ENCODE measurements around the gene RASSF3. TPM values are rescaled to one million over a fixed set of nuclear protein-coding genes. Genes with fewer than 3 reads are reported as not detected.
A peak's percentile ranks its signal among the peaks of the same experiment; 100 is the strongest.

Gene RASSF3
- total and polyA plus RNA-seq, 4 donors: 26.7 to 60.9 (median 33.5) TPM

- H3K4me1 ChIP-seq (ENCODE audit: control insufficient read depth in 5 of 5, insufficient read depth in 5 of 5, low read length in 5 of 5): peaks cover 0 to 14% (median 5%) of the 10 kb centered on the region in 5 donors
- H3K9ac ChIP-seq (ENCODE audit: insufficient read depth in 1 of 2, low read length in 2 of 2): no peak overlapping the region
- no peaks in the 10 kb centered on the region for H3K9me3 ChIP-seq (ENCODE audit: control insufficient read depth in 4 of 4, insufficient read depth in 3 of 4, low read length in 3 of 4)
- no peak for DNase-seq
- H3K27ac ChIP-seq (ENCODE audit: low read depth in 1 of 2, low read length in 1 of 2): peak overlapping the region in 1 of 2 donors; percentile 17
- no peak for TF ChIP-seq CTCF (IDR thresholded peaks at IDR 0.05; ENCODE audit: control extremely low read depth, extremely low read depth)
- no peak overlapping the region for H3K4me3 ChIP-seq
- no peaks in the 10 kb centered on the region for H3K27me3 ChIP-seq (ENCODE audit: control insufficient read depth in 3 of 3, insufficient read depth in 3 of 3, low read length in 2 of 3)
- peaks cover 0 to 1% (median 0%) of the 10 kb centered on the region in 4 donors for H3K36me3 ChIP-seq (ENCODE audit: control insufficient read depth in 4 of 4, insufficient read depth in 4 of 4, low read length in 4 of 4)
- ATAC-seq (ENCODE audit: insufficient read depth, low FRiP score): no peak
- WGBS, 2 donors: 44 to 78% methylated on average over 1 of the region's 1 CpG
Observed at GRCh38 chr12:64656429-64656828, 46.1 kb downstream of the RASSF3 start.

GRCh38 chr12:64658892-64659481 is 48.7 kb downstream of the RASSF3 start:
- peaks cover 0 to 14% (median 5%) of the 10 kb centered on the region in 5 donors for H3K4me1 ChIP-seq (ENCODE audit: control insufficient read depth in 5 of 5, insufficient read depth in 5 of 5, low read length in 5 of 5)
- no peaks in the 10 kb centered on the region for H3K27me3 ChIP-seq (ENCODE audit: control insufficient read depth in 3 of 3, insufficient read depth in 3 of 3, low read length in 2 of 3)
- H3K9me3 ChIP-seq (ENCODE audit: control insufficient read depth in 4 of 4, insufficient read depth in 3 of 4, low read length in 3 of 4): no peaks in the 10 kb centered on the region
- TF ChIP-seq CTCF (IDR thresholded peaks at IDR 0.05; ENCODE audit: control extremely low read depth, extremely low read depth): no peak
- 75 to 82% methylated on average over 3 of the region's 3 CpGs for WGBS, 2 donors
- H3K9ac ChIP-seq (ENCODE audit: insufficient read depth in 1 of 2, low read length in 2 of 2): no peak overlapping the region
- no peak for DNase-seq
- no peak overlapping the region for H3K4me3 ChIP-seq
- H3K36me3 ChIP-seq (ENCODE audit: control insufficient read depth in 4 of 4, insufficient read depth in 4 of 4, low read length in 4 of 4): no peaks in the 10 kb centered on the region
- H3K27ac ChIP-seq (ENCODE audit: low read depth in 1 of 2, low read length in 1 of 2): peak overlapping the region in 1 of 2 donors; percentile 80
- no peak for ATAC-seq (ENCODE audit: insufficient read depth, low FRiP score)

GRCh38 chr12:64660237-64661018 is 50.1 kb downstream of the RASSF3 start:
- no peak for DNase-seq
- Histone ChIP-seq H3K9ac (ENCODE audit: insufficient read depth in 1 of 2, low read length in 2 of 2) (no peak overlapping the region), H3K9me3 (ENCODE audit: control insufficient read depth in 4 of 4, insufficient read depth in 3 of 4, low read length in 3 of 4) (no peaks in the 10 kb centered on the region), H3K27ac (ENCODE audit: low read depth in 1 of 2, low read length in 1 of 2) (peak overlapping the region in 1 of 2 donors; percentile 55), H3K4me3 (no peak overlapping the region), H3K4me1 (ENCODE audit: control insufficient read depth in 5 of 5, insufficient read depth in 5 of 5, low read length in 5 of 5) (peaks cover 3 to 17% (median 6%) of the 10 kb centered on the region in 5 donors), H3K27me3 (ENCODE audit: control insufficient read depth in 3 of 3, insufficient read depth in 3 of 3, low read length in 2 of 3) (no peaks in the 10 kb centered on the region), H3K36me3 (ENCODE audit: control insufficient read depth in 4 of 4, insufficient read depth in 4 of 4, low read length in 4 of 4) (no peaks in the 10 kb centered on the region)
- WGBS, 2 donors: 89 to 94% methylated on average over 6 of the region's 6 CpGs
- no peak for TF ChIP-seq CTCF (IDR thresholded peaks at IDR 0.05; ENCODE audit: control extremely low read depth, extremely low read depth)
- no peak for ATAC-seq (ENCODE audit: insufficient read depth, low FRiP score)

Data from lung (tissue), 12 donors.